PFSK-1 (cell line): ENCODE results near the gene TRIM50.

Source experiments
- POLR2AphosphoS5 ChIP-seq: IDR thresholded peaks from 2 replicates; pipeline ENCODE4 v1.6.1; 2012; ENCODE audit warnings: low read depth, mild to moderate bottlenecking, control low read depth, low read length, moderate library complexity
- REST ChIP-seq, 2 experiments: IDR thresholded peaks; 2 replicates each; pipeline versions ENCODE4 v1.6.1 to v1.8.0; 2011 to 2012; ENCODE audit warnings: low read depth in 2 of 2, low read length in 2 of 2, control low read depth in 1 of 2, inconsistent platforms in 1 of 2, mild to moderate bottlenecking in 1 of 2, moderate library complexity in 1 of 2; ENCODE audit not compliant: insufficient read depth in 1 of 2
- SIN3A ChIP-seq: IDR thresholded peaks from 2 replicates; pipeline ENCODE4 v1.6.1; 2012; ENCODE audit warnings: mild to moderate bottlenecking, low read length, moderate library complexity, borderline replicate concordance; ENCODE audit not compliant: insufficient read depth
- TAF1 ChIP-seq: IDR thresholded peaks from 2 replicates; pipeline ENCODE4 v1.6.1; 2012; ENCODE audit warnings: low read length, control low read depth, borderline replicate concordance; ENCODE audit not compliant: insufficient read depth

GRCh38 chr7:73369009-73369408, 41.1 kb upstream of the TRIM50 start:
- no peak for TF ChIP-seq POLR2AphosphoS5
- no peak for TF ChIP-seq TAF1
- no peak for TF ChIP-seq SIN3A
- TF ChIP-seq REST (IDR thresholded peaks at IDR 0.05; ENCODE audit: insufficient read depth in 1 of 2, low read depth in 2 of 2, low read length in 2 of 2): no peak
